HL-60 (cell line): ENCODE measurements around the gene PCNX3.

Experiments used
- DNase-seq, 2 experiments: peaks; one replicate each; pipeline ENCODE4 v3.0.0-alpha.2; 2010 to 2020; ENCODE audit warnings: low read depth in 1 of 2, low spot score in 1 of 2
- H3K27ac ChIP-seq: fragments of 250-450 bp; sonication (Bioruptor Pico); replicated peaks from 2 replicates; pipeline ENCODE4 v1.5.1; 2020; ENCODE audit warnings: mild to moderate bottlenecking, moderate library complexity
- H3K27me3 ChIP-seq: fragments of 250-450 bp; sonication (Bioruptor Pico); 2 replicates; pipeline ENCODE4 v1.5.1; 2021; ENCODE audit warnings: mild to moderate bottlenecking, moderate library complexity; ENCODE audit not compliant: insufficient read depth, poor library complexity, severe bottlenecking
- H3K4me3 ChIP-seq: replicated peaks from 2 replicates; pipeline ENCODE4 v1.5.1; 2011; ENCODE audit warnings: mild to moderate bottlenecking, control low read depth, low read length; ENCODE audit not compliant: insufficient read depth
- GABPA ChIP-seq: IDR thresholded peaks from 2 replicates; pipeline ENCODE4 v1.6.1; 2012; ENCODE audit warnings: low read depth
- POLR2AphosphoS5 ChIP-seq: IDR thresholded peaks from 2 replicates; pipeline ENCODE4 v1.6.1; 2012; ENCODE audit warnings: low read depth
- SPI1 ChIP-seq: IDR thresholded peaks from 2 replicates; pipeline ENCODE4 v1.6.1; 2012; ENCODE audit warnings: low read depth, mild to moderate bottlenecking, borderline replicate concordance
- TF ChIP-seq, protein P1 (sequence below): IDR thresholded peaks from 2 replicates; pipeline ENCODE4 v1.6.1; 2012; ENCODE audit warnings: low read depth; ENCODE audit not compliant: insufficient replicate concordance
- TF ChIP-seq, protein P2 (sequence below): IDR thresholded peaks from one replicate; pipeline ENCODE4 v1.5.1; 2011; ENCODE audit warnings: low read length, control low read depth, inconsistent platforms; ENCODE audit not compliant: insufficient read depth

PCNX3 gene

DNA sequence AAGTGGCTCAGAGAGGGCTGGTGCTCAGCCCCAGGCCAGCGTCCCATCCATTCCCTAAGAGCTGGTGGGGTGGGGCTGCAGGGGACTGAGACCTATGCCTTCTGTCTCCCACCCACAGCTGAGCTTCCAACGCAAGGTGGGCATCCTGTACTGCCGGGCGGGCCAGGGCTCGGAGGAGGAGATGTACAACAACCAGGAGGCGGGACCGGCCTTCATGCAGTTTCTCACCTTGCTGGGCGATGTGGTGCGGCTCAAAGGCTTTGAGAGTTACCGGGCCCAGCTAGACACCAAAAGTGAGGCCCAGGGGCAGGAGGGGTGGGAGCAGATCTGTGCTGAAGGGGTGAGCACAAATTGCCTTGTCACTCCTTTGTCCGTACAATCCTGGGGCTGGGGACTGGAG lies 29.3 kb downstream of the PCNX3 start:
- Histone ChIP-seq H3K4me3 (no peak overlapping the region), H3K27me3 (no peaks in the 10 kb centered on the region), H3K27ac (no peak overlapping the region)
- DNase-seq = no peak
- no peak for TF ChIP-seq GABPA
- TF ChIP-seq, protein P1, sequence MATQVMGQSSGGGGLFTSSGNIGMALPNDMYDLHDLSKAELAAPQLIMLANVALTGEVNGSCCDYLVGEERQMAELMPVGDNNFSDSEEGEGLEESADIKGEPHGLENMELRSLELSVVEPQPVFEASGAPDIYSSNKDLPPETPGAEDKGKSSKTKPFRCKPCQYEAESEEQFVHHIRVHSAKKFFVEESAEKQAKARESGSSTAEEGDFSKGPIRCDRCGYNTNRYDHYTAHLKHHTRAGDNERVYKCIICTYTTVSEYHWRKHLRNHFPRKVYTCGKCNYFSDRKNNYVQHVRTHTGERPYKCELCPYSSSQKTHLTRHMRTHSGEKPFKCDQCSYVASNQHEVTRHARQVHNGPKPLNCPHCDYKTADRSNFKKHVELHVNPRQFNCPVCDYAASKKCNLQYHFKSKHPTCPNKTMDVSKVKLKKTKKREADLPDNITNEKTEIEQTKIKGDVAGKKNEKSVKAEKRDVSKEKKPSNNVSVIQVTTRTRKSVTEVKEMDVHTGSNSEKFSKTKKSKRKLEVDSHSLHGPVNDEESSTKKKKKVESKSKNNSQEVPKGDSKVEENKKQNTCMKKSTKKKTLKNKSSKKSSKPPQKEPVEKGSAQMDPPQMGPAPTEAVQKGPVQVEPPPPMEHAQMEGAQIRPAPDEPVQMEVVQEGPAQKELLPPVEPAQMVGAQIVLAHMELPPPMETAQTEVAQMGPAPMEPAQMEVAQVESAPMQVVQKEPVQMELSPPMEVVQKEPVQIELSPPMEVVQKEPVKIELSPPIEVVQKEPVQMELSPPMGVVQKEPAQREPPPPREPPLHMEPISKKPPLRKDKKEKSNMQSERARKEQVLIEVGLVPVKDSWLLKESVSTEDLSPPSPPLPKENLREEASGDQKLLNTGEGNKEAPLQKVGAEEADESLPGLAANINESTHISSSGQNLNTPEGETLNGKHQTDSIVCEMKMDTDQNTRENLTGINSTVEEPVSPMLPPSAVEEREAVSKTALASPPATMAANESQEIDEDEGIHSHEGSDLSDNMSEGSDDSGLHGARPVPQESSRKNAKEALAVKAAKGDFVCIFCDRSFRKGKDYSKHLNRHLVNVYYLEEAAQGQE = no peak
- no peak for TF ChIP-seq SPI1
- TF ChIP-seq POLR2AphosphoS5 = no peak
- TF ChIP-seq, protein P2, sequence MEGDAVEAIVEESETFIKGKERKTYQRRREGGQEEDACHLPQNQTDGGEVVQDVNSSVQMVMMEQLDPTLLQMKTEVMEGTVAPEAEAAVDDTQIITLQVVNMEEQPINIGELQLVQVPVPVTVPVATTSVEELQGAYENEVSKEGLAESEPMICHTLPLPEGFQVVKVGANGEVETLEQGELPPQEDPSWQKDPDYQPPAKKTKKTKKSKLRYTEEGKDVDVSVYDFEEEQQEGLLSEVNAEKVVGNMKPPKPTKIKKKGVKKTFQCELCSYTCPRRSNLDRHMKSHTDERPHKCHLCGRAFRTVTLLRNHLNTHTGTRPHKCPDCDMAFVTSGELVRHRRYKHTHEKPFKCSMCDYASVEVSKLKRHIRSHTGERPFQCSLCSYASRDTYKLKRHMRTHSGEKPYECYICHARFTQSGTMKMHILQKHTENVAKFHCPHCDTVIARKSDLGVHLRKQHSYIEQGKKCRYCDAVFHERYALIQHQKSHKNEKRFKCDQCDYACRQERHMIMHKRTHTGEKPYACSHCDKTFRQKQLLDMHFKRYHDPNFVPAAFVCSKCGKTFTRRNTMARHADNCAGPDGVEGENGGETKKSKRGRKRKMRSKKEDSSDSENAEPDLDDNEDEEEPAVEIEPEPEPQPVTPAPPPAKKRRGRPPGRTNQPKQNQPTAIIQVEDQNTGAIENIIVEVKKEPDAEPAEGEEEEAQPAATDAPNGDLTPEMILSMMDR = no peak

DNA sequence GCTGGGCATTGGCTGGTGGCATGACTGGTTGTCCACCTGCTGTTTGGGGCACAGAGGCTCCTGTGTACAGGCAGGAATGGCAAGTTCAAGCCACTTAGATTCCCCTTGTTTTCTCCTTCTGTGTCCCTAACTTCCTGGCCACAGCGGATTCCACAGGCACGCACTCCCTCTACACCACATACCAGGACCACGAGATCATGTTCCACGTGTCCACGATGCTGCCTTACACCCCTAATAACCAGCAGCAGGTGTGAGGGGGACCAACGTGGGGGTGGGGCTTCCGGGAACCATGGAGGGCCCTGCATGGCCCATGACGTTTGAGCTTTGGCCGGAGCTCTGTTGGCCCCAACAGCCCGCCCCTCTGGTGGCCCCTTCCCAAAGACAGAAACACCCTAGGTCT lies 30.1 kb downstream of the PCNX3 start:
- Histone ChIP-seq H3K27me3 (no peaks in the 10 kb centered on the region), H3K27ac (no peak overlapping the region), H3K4me3 (no peak overlapping the region)
- no peak for DNase-seq
- TF ChIP-seq SPI1 = no peak
- TF ChIP-seq POLR2AphosphoS5 = no peak
- no peak for TF ChIP-seq GABPA
- TF ChIP-seq, protein P1 = no peak
- TF ChIP-seq, protein P2 = no peak

DNA sequence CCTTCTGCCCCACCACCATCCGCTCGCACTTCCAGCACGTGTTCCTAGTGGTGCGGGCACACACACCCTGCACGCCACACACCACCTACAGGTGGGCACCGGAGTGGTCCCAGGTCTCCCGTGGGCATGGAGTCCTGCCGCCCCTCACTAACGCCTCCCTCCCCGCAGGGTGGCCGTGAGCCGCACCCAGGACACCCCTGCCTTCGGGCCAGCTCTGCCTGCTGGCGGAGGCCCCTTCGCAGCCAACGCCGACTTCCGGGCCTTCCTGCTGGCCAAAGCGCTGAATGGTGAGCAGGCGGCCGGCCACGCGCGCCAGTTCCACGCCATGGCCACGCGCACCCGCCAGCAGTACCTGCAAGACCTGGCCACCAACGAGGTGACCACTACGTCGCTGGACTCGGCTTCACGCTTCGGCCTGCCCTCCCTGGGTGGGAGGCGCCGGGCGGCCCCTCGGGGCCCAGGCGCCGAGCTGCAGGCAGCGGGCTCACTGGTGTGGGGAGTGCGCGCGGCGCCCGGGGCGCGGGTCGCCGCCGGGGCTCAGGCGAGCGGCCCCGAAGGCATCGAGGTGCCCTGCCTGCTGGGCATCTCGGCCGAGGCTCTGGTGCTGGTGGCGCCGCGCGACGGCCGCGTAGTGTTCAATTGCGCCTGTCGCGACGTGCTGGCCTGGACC lies 30.8 kb downstream of the PCNX3 start:
- TF ChIP-seq, protein P2 = no peak
- no peak for TF ChIP-seq POLR2AphosphoS5
- TF ChIP-seq GABPA = no peak
- TF ChIP-seq SPI1 = no peak
- TF ChIP-seq, protein P1 = no peak
- no peak overlapping the region for H3K27ac ChIP-seq
- H3K27me3 ChIP-seq = no peaks in the 10 kb centered on the region
- DNase-seq = no peak
- no peak overlapping the region for H3K4me3 ChIP-seq
